HCT116 (cell line): Measurements from ENCODE around the gene OXGR1.

Experiments used
- EGR1 ChIP-seq: IDR thresholded peaks from 2 replicates; pipeline ENCODE4 v1.6.1; 2012; ENCODE audit warnings: low read depth
- POLR2A ChIP-seq: IDR thresholded peaks from 2 replicates; pipeline ENCODE4 v1.7.0; 2011; ENCODE audit warnings: borderline replicate concordance; ENCODE audit not compliant: insufficient read depth, insufficient read length; ENCODE audit errors: extremely low read depth
- TF ChIP-seq, protein P1 (sequence below): IDR thresholded peaks from 2 replicates; pipeline ENCODE4 v1.6.1; 2012; ENCODE audit warnings: low read depth

DNA sequence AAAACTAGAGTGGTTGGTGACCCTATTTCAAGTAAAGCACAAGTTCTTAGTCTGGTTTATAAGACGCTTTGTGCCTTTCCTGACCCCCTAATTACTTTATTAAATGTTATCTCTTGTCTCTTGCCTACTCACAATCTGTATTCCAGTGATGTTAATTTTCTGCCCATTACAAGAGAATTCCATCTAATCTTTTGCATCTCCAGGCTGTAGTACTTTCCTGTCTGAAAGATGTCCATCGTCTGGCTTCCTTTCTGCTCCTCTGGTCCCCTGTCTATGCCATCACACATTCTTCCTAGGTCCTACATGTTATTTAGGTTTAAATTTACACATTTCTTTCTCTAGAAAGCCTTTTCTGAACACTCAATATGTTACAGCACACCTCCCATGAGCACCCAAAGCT lies 25.9 kb upstream of the OXGR1 start:
- TF ChIP-seq, protein P1, sequence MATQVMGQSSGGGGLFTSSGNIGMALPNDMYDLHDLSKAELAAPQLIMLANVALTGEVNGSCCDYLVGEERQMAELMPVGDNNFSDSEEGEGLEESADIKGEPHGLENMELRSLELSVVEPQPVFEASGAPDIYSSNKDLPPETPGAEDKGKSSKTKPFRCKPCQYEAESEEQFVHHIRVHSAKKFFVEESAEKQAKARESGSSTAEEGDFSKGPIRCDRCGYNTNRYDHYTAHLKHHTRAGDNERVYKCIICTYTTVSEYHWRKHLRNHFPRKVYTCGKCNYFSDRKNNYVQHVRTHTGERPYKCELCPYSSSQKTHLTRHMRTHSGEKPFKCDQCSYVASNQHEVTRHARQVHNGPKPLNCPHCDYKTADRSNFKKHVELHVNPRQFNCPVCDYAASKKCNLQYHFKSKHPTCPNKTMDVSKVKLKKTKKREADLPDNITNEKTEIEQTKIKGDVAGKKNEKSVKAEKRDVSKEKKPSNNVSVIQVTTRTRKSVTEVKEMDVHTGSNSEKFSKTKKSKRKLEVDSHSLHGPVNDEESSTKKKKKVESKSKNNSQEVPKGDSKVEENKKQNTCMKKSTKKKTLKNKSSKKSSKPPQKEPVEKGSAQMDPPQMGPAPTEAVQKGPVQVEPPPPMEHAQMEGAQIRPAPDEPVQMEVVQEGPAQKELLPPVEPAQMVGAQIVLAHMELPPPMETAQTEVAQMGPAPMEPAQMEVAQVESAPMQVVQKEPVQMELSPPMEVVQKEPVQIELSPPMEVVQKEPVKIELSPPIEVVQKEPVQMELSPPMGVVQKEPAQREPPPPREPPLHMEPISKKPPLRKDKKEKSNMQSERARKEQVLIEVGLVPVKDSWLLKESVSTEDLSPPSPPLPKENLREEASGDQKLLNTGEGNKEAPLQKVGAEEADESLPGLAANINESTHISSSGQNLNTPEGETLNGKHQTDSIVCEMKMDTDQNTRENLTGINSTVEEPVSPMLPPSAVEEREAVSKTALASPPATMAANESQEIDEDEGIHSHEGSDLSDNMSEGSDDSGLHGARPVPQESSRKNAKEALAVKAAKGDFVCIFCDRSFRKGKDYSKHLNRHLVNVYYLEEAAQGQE, result no peak
- TF ChIP-seq EGR1, result no peak
- TF ChIP-seq POLR2A, result no peak
